ENCODE data around the gene MAP1LC3B. TPM values are rescaled to one million over a fixed set of nuclear protein-coding genes. Genes with fewer than 3 reads are reported as not detected.

MAP1LC3B gene
- total and polyA plus RNA-seq, 2 of the 8 experiments (the other 6 are each of a cell fraction or from before 2014, with no cell fraction given), result 29.5 to 48.5 TPM

DNA sequence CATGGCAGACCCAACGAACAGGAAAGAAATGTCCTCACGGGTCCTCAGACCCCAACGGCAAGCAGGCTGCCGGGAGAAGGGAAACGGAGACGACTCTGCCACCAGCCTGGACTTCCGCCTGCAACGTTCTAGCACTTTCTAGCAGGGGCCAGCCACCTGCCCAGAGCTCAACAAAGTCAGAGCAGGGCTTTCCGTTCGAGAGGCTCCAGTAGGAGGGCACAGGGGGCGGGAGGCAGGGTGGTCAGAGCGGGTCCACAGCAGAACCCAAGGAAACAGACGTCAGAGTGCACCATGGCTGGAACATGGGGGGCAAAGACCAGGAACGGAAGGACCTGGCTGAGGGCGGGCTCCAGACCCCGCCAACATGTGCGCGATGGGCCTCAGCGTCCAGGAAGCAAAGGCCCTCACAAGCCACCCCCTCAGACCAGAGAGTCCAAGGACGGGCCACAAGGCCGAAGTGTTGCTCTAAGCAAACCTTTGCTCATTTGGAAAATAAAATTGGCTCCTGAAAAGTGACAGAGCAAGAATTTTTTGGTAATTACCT, 45.5 kb upstream of the MAP1LC3B start (continued):
- TF ChIP-seq, protein P1, sequence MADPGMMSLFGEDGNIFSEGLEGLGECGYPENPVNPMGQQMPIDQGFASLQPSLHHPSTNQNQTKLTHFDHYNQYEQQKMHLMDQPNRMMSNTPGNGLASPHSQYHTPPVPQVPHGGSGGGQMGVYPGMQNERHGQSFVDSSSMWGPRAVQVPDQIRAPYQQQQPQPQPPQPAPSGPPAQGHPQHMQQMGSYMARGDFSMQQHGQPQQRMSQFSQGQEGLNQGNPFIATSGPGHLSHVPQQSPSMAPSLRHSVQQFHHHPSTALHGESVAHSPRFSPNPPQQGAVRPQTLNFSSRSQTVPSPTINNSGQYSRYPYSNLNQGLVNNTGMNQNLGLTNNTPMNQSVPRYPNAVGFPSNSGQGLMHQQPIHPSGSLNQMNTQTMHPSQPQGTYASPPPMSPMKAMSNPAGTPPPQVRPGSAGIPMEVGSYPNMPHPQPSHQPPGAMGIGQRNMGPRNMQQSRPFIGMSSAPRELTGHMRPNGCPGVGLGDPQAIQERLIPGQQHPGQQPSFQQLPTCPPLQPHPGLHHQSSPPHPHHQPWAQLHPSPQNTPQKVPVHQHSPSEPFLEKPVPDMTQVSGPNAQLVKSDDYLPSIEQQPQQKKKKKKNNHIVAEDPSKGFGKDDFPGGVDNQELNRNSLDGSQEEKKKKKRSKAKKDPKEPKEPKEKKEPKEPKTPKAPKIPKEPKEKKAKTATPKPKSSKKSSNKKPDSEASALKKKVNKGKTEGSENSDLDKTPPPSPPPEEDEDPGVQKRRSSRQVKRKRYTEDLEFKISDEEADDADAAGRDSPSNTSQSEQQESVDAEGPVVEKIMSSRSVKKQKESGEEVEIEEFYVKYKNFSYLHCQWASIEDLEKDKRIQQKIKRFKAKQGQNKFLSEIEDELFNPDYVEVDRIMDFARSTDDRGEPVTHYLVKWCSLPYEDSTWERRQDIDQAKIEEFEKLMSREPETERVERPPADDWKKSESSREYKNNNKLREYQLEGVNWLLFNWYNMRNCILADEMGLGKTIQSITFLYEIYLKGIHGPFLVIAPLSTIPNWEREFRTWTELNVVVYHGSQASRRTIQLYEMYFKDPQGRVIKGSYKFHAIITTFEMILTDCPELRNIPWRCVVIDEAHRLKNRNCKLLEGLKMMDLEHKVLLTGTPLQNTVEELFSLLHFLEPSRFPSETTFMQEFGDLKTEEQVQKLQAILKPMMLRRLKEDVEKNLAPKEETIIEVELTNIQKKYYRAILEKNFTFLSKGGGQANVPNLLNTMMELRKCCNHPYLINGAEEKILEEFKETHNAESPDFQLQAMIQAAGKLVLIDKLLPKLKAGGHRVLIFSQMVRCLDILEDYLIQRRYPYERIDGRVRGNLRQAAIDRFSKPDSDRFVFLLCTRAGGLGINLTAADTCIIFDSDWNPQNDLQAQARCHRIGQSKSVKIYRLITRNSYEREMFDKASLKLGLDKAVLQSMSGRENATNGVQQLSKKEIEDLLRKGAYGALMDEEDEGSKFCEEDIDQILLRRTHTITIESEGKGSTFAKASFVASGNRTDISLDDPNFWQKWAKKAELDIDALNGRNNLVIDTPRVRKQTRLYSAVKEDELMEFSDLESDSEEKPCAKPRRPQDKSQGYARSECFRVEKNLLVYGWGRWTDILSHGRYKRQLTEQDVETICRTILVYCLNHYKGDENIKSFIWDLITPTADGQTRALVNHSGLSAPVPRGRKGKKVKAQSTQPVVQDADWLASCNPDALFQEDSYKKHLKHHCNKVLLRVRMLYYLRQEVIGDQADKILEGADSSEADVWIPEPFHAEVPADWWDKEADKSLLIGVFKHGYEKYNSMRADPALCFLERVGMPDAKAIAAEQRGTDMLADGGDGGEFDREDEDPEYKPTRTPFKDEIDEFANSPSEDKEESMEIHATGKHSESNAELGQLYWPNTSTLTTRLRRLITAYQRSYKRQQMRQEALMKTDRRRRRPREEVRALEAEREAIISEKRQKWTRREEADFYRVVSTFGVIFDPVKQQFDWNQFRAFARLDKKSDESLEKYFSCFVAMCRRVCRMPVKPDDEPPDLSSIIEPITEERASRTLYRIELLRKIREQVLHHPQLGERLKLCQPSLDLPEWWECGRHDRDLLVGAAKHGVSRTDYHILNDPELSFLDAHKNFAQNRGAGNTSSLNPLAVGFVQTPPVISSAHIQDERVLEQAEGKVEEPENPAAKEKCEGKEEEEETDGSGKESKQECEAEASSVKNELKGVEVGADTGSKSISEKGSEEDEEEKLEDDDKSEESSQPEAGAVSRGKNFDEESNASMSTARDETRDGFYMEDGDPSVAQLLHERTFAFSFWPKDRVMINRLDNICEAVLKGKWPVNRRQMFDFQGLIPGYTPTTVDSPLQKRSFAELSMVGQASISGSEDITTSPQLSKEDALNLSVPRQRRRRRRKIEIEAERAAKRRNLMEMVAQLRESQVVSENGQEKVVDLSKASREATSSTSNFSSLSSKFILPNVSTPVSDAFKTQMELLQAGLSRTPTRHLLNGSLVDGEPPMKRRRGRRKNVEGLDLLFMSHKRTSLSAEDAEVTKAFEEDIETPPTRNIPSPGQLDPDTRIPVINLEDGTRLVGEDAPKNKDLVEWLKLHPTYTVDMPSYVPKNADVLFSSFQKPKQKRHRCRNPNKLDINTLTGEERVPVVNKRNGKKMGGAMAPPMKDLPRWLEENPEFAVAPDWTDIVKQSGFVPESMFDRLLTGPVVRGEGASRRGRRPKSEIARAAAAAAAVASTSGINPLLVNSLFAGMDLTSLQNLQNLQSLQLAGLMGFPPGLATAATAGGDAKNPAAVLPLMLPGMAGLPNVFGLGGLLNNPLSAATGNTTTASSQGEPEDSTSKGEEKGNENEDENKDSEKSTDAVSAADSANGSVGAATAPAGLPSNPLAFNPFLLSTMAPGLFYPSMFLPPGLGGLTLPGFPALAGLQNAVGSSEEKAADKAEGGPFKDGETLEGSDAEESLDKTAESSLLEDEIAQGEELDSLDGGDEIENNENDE (IDR thresholded peaks at IDR 0.05; ENCODE audit: insufficient replicate concordance, low read length), result no peak
- TF ChIP-seq KDM4A (IDR thresholded peaks at IDR 0.05; ENCODE audit: low read depth, low read length, severe bottlenecking), result no peak
- no peak for TF ChIP-seq TEAD4 (IDR thresholded peaks at IDR 0.05; ENCODE audit: low read depth, low read length)
- TF ChIP-seq EP300 (IDR thresholded peaks at IDR 0.05; ENCODE audit: borderline replicate concordance in 1 of 2, low read depth in 2 of 2, low read length in 2 of 2), result no peak
- no peak for TF ChIP-seq BACH1 (IDR thresholded peaks at IDR 0.05; ENCODE audit: low read length)
- no peak for TF ChIP-seq TCF12 (IDR thresholded peaks at IDR 0.05; ENCODE audit: low read depth, low read length)
- TF ChIP-seq JUN (IDR thresholded peaks at IDR 0.05; ENCODE audit: low read depth, low read length), result no peak
- no peak for TF ChIP-seq POLR2AphosphoS5 (IDR thresholded peaks at IDR 0.05; ENCODE audit: low read depth, low read length)
- TF ChIP-seq ZNF274 (IDR thresholded peaks at IDR 0.05; ENCODE audit: borderline replicate concordance, extremely low read depth, low read length), result no peak
- TF ChIP-seq KDM5A (IDR thresholded peaks at IDR 0.05; ENCODE audit: low read length), result no peak
- TF ChIP-seq, protein P2, sequence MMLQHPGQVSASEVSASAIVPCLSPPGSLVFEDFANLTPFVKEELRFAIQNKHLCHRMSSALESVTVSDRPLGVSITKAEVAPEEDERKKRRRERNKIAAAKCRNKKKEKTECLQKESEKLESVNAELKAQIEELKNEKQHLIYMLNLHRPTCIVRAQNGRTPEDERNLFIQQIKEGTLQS (IDR thresholded peaks at IDR 0.05; ENCODE audit: insufficient read depth, low read depth, low read length), result no peak
